ENCODE data around the gene L3MBTL4.
A peak's percentile ranks its signal among the peaks of the same experiment; 100 is the strongest.

L3MBTL4 gene

GRCh38 chr18:6414723-6415417 is at the start of gene L3MBTL4:
Gene L3MBTL4 (minus strand): TSS chr18:6414911. CDS start chr18:6311625, 103,286 bp downstream.
- FAIRE-seq, result peak; percentile 6
- no peak for TF ChIP-seq POLR2A (IDR thresholded peaks at IDR 0.05; ENCODE audit: low read depth, low read length)
- DNase-seq (ENCODE audit: insufficient read length, low spot score), result peak; percentile 26

GRCh38 chr18:6452194-6452593 is 37.5 kb upstream of the L3MBTL4 start:
- FAIRE-seq (no peak), DNase-seq (ENCODE audit: insufficient read length, low spot score) (no peak)
- no peak for TF ChIP-seq POLR2A (IDR thresholded peaks at IDR 0.05; ENCODE audit: low read depth, low read length)

GRCh38 chr18:6449213-6449612 is 34.5 kb upstream of the L3MBTL4 start:
- FAIRE-seq, result no peak

GRCh38 chr18:6444466-6445228 is 29.9 kb upstream of the L3MBTL4 start:
- no peak for FAIRE-seq
- no peak for TF ChIP-seq POLR2A (IDR thresholded peaks at IDR 0.05; ENCODE audit: low read depth, low read length)

More at GRCh38 chr18:6449213-6449612, 34.5 kb upstream of the L3MBTL4 start:
- no peak for DNase-seq (ENCODE audit: insufficient read length, low spot score)
- TF ChIP-seq POLR2A (IDR thresholded peaks at IDR 0.05; ENCODE audit: low read depth, low read length), result no peak

GRCh38 chr18:6441200-6441599 is 26.5 kb upstream of the L3MBTL4 start:
- no peak for TF ChIP-seq POLR2A (IDR thresholded peaks at IDR 0.05; ENCODE audit: low read depth, low read length)
- no peak for DNase-seq (ENCODE audit: insufficient read length, low spot score)
- FAIRE-seq, result no peak

More at GRCh38 chr18:6444466-6445228, 29.9 kb upstream of the L3MBTL4 start:
- DNase-seq (ENCODE audit: insufficient read length, low spot score), result no peak

- TF ChIP-seq POLR2A (IDR thresholded peaks at IDR 0.05; ENCODE audit: low read depth, low read length), result no peak
- DNase-seq (ENCODE audit: insufficient read length, low spot score) (no peak), FAIRE-seq (no peak)
Observed at GRCh38 chr18:6437937-6438818, 23.5 kb upstream of the L3MBTL4 start.

GRCh38 chr18:6435731-6436130 is 21.0 kb upstream of the L3MBTL4 start:
- DNase-seq (ENCODE audit: insufficient read length, low spot score) (no peak), FAIRE-seq (no peak)
- TF ChIP-seq POLR2A (IDR thresholded peaks at IDR 0.05; ENCODE audit: low read depth, low read length), result no peak

- no peak for TF ChIP-seq POLR2A (IDR thresholded peaks at IDR 0.05; ENCODE audit: low read depth, low read length)
- FAIRE-seq (no peak), DNase-seq (ENCODE audit: insufficient read length, low spot score) (no peak)
Observed at GRCh38 chr18:6434987-6435709, 20.4 kb upstream of the L3MBTL4 start.

GRCh38 chr18:6434481-6434880 is 19.8 kb upstream of the L3MBTL4 start:
- DNase-seq (ENCODE audit: insufficient read length, low spot score) (no peak), FAIRE-seq (no peak)
- TF ChIP-seq POLR2A (IDR thresholded peaks at IDR 0.05; ENCODE audit: low read depth, low read length), result no peak

GRCh38 chr18:6431659-6432318 is 17.1 kb upstream of the L3MBTL4 start:
- TF ChIP-seq POLR2A (IDR thresholded peaks at IDR 0.05; ENCODE audit: low read depth, low read length), result no peak
- FAIRE-seq (no peak), DNase-seq (ENCODE audit: insufficient read length, low spot score) (no peak)

GRCh38 chr18:6428851-6429395 is 14.2 kb upstream of the L3MBTL4 start:
- TF ChIP-seq POLR2A (IDR thresholded peaks at IDR 0.05; ENCODE audit: low read depth, low read length), result no peak
- DNase-seq (ENCODE audit: insufficient read length, low spot score) (no peak), FAIRE-seq (no peak)

- FAIRE-seq (no peak), DNase-seq (ENCODE audit: insufficient read length, low spot score) (no peak)
- TF ChIP-seq POLR2A (IDR thresholded peaks at IDR 0.05; ENCODE audit: low read depth, low read length), result no peak
Observed at GRCh38 chr18:6427286-6427685, 12.6 kb upstream of the L3MBTL4 start.

GRCh38 chr18:6423289-6423688 is 8.6 kb upstream of the L3MBTL4 start:
- no peak for TF ChIP-seq POLR2A (IDR thresholded peaks at IDR 0.05; ENCODE audit: low read depth, low read length)
- no peak for FAIRE-seq
- no peak for DNase-seq (ENCODE audit: insufficient read length, low spot score)
